ENCODE results near the gene VILL. TPM values are rescaled to one million over a fixed set of nuclear protein-coding genes. Genes with fewer than 3 reads are reported as not detected.

Gene VILL
- total and polyA plus RNA-seq, 2 donors (not counting 1 experiment from before 2014, with no cell fraction given): 2.0 to 9.4 TPM

GRCh38 chr3:37988931-37989525, 1.6 kb upstream of the VILL start:
- Histone ChIP-seq H3K27me3 (ENCODE audit: control insufficient read depth, insufficient read depth, low read length) (no peaks in the 10 kb centered on the region), H3K36me3 (ENCODE audit: control insufficient read depth, insufficient read depth, low read length) (no peaks in the 10 kb centered on the region), H3K27ac (ENCODE audit: insufficient read depth, low read length) (no peak overlapping the region), H4K20me1 (ENCODE audit: control insufficient read depth, extremely low read depth, insufficient read depth, low read length) (no peaks in the 10 kb centered on the region), H3K4me1 (ENCODE audit: control insufficient read depth, extremely low read depth, insufficient read depth, low read length) (peaks cover 2% of the 10 kb centered on the region), H3K9ac (ENCODE audit: insufficient read depth, low read length) (no peak overlapping the region), H3K79me2 (ENCODE audit: control insufficient read depth, insufficient read depth, low read length) (no peaks in the 10 kb centered on the region), H3K9me3 (ENCODE audit: control insufficient read depth, insufficient read depth, low read depth, low read length) (no peaks in the 10 kb centered on the region), H2AFZ (ENCODE audit: low read length) (no peak overlapping the region), H3K4me2 (ENCODE audit: extremely low read depth, insufficient read depth, low read length) (no peak overlapping the region), H3K4me3 (replicated peaks in 1 of 4; ENCODE audit: control extremely low read depth in 1 of 4, insufficient read depth in 1 of 4, low read depth in 3 of 4, low read length in 4 of 4) (no peak overlapping the region)
- no peak for DNase-seq (ENCODE audit: low read depth in 2 of 2)
- TF ChIP-seq CTCF (conservative IDR thresholded peaks at IDR 0.05 in 1 of 2, IDR thresholded peaks at IDR 0.05 in 1 of 2; ENCODE audit: low read depth in 1 of 2, low read length in 2 of 2) (no peak), EZH2 (IDR thresholded peaks at IDR 0.05; ENCODE audit: low read length, missing control alignments) (no peak)

- no peak overlapping the region for H3K9ac ChIP-seq (ENCODE audit: insufficient read depth, low read length)
- H3K27me3 ChIP-seq (ENCODE audit: control insufficient read depth, insufficient read depth, low read length): no peaks in the 10 kb centered on the region
- no peak for DNase-seq (ENCODE audit: low read depth in 2 of 2)
- no peak overlapping the region for H2AFZ ChIP-seq (ENCODE audit: low read length)
- TF ChIP-seq CTCF (conservative IDR thresholded peaks at IDR 0.05 in 1 of 2, IDR thresholded peaks at IDR 0.05 in 1 of 2; ENCODE audit: low read depth in 1 of 2, low read length in 2 of 2) (no peak), EZH2 (IDR thresholded peaks at IDR 0.05; ENCODE audit: low read length, missing control alignments) (no peak)
- no peaks in the 10 kb centered on the region for H3K79me2 ChIP-seq (ENCODE audit: control insufficient read depth, insufficient read depth, low read length)
- H3K4me1 ChIP-seq (ENCODE audit: control insufficient read depth, extremely low read depth, insufficient read depth, low read length): peaks cover 2% of the 10 kb centered on the region
- no peak overlapping the region for H3K4me3 ChIP-seq (replicated peaks in 1 of 4; ENCODE audit: control extremely low read depth in 1 of 4, insufficient read depth in 1 of 4, low read depth in 3 of 4, low read length in 4 of 4)
- no peaks in the 10 kb centered on the region for H3K36me3 ChIP-seq (ENCODE audit: control insufficient read depth, insufficient read depth, low read length)
- no peaks in the 10 kb centered on the region for H4K20me1 ChIP-seq (ENCODE audit: control insufficient read depth, extremely low read depth, insufficient read depth, low read length)
- H3K27ac ChIP-seq (ENCODE audit: insufficient read depth, low read length): no peak overlapping the region
- no peak overlapping the region for H3K4me2 ChIP-seq (ENCODE audit: extremely low read depth, insufficient read depth, low read length)
- no peaks in the 10 kb centered on the region for H3K9me3 ChIP-seq (ENCODE audit: control insufficient read depth, insufficient read depth, low read depth, low read length)
Measured at GRCh38 chr3:37989821-37990480, 635 bp upstream of the VILL start.

- Histone ChIP-seq H3K36me3 (ENCODE audit: control insufficient read depth, insufficient read depth, low read length) (no peaks in the 10 kb centered on the region), H2AFZ (ENCODE audit: low read length) (no peak overlapping the region), H3K79me2 (ENCODE audit: control insufficient read depth, insufficient read depth, low read length) (no peaks in the 10 kb centered on the region), H3K27me3 (ENCODE audit: control insufficient read depth, insufficient read depth, low read length) (no peaks in the 10 kb centered on the region), H3K9ac (ENCODE audit: insufficient read depth, low read length) (no peak overlapping the region), H3K4me1 (ENCODE audit: control insufficient read depth, extremely low read depth, insufficient read depth, low read length) (peaks cover 2% of the 10 kb centered on the region), H3K27ac (ENCODE audit: insufficient read depth, low read length) (no peak overlapping the region), H3K4me2 (ENCODE audit: extremely low read depth, insufficient read depth, low read length) (no peak overlapping the region), H3K4me3 (replicated peaks in 1 of 4; ENCODE audit: control extremely low read depth in 1 of 4, insufficient read depth in 1 of 4, low read depth in 3 of 4, low read length in 4 of 4) (no peak overlapping the region), H4K20me1 (ENCODE audit: control insufficient read depth, extremely low read depth, insufficient read depth, low read length) (no peaks in the 10 kb centered on the region), H3K9me3 (ENCODE audit: control insufficient read depth, insufficient read depth, low read depth, low read length) (no peaks in the 10 kb centered on the region)
- TF ChIP-seq EZH2 (IDR thresholded peaks at IDR 0.05; ENCODE audit: low read length, missing control alignments) (no peak), CTCF (conservative IDR thresholded peaks at IDR 0.05 in 1 of 2, IDR thresholded peaks at IDR 0.05 in 1 of 2; ENCODE audit: low read depth in 1 of 2, low read length in 2 of 2) (no peak)
- DNase-seq (ENCODE audit: low read depth in 2 of 2): no peak
Measured at GRCh38 chr3:37991109-37991508, 523 bp downstream of the VILL start.

Data from fibroblast of lung (primary cell).